Heart left ventricle (tissue), 16 donors: ENCODE results near the gene PTBP1. TPM values are rescaled to one million over a fixed set of nuclear protein-coding genes. Genes with fewer than 3 reads are reported as not detected.

Experiments
- ATAC-seq, 4 donors: fragments of 200-7000 bp; cut with Tn5 transposase; one replicate each; pipeline ENCODE4 v1.9.1; 2020 to 2022; ENCODE audit warnings: moderate library complexity in 4 of 4, mild to moderate bottlenecking in 3 of 4, moderate number of reproducible peaks in 1 of 4
- DNase-seq, 5 donors: peaks; one replicate each; pipeline ENCODE4 v3.0.0-alpha.2; 2020
- H3K27ac ChIP-seq, 12 donors: fragments of 200-600 bp; sonication (generic) in 4 of 12; one replicate each; pipeline versions ENCODE4 v1.5.0 to v1.8.0; 2016 to 2022; ENCODE audit warnings: mild to moderate bottlenecking in 2 of 12
- H3K27me3 ChIP-seq, 9 donors: fragments of 200-600 bp; sonication (generic) in 2 of 9; one replicate each; pipeline versions ENCODE4 v1.5.1 to v1.8.0; 2016 to 2022; ENCODE audit warnings: mild to moderate bottlenecking in 3 of 9
- H3K36me3 ChIP-seq, 9 donors: fragments of 200-600 bp; sonication (generic) in 2 of 9; one replicate each; pipeline versions ENCODE4 v1.5.0 to v1.8.0; 2018 to 2022; ENCODE audit warnings: mild to moderate bottlenecking in 2 of 9
- H3K4me1 ChIP-seq, 12 donors: fragments of 200-600 bp; sonication (generic) in 4 of 12; one replicate each; pipeline versions ENCODE4 v1.5.0 to v1.8.0; 2016 to 2022; ENCODE audit warnings: mild to moderate bottlenecking in 3 of 12
- H3K4me3 ChIP-seq, 12 donors: fragments of 200-600 bp; sonication (generic) in 4 of 12; one replicate each; pipeline versions ENCODE4 v1.5.0 to v1.8.0; 2017 to 2022; ENCODE audit warnings: mild to moderate bottlenecking in 9 of 12, moderate library complexity in 4 of 12
- H3K9me3 ChIP-seq, 12 donors: fragments of 200-600 bp; sonication (generic) in 4 of 12; one replicate each; pipeline versions ENCODE4 v1.5.0 to v1.8.0; 2016 to 2022; ENCODE audit warnings: mild to moderate bottlenecking in 1 of 12
- POLR2A ChIP-seq, 2 donors: fragments of 450-650 bp; IDR thresholded peaks; one replicate each; pipeline ENCODE4 v1.6.1; 2017; ENCODE audit warnings: antibody characterized with exemption in 2 of 2, mild to moderate bottlenecking in 2 of 2, moderate library complexity in 2 of 2
- WGBS, 4 donors: extraction: QIAGEN DNeasy Blood & Tissue Kit in 2 of 4; methylation state at CpG; one replicate each; pipeline versions ENCODE4 v1.1.5 to v1.1.7; 2013 to 2018; 5-methylcytosine and 5-hydroxymethylcytosine counted together
- intact Hi-C, 10 donors: fragments of 100-400 bp; cut with DNase I; formaldehyde crosslinking; loops; one replicate each; pipeline versions ENCODE4 v1.11.1 to v1.14.2; 2022
- polyA plus RNA-seq, 2 donors: library from polyadenylated mRNA; stranded (reverse); fragments of 200-250 nt; gene quantifications; one replicate each; pipeline ENCODE4 v1.2.3, GENCODE V29; 2013
- total RNA-seq, 9 donors: library from RNA; depleted of rRNA in 2 of 9; stranded (reverse); fragments of >200 nt in 2 of 9; fragmentation: NEBNext Ultra II Directional in 3 of 9; extraction: Animal tissue kit (Norgen Biotek cat#: 25700) in 3 of 9; gene quantifications; one replicate each; pipeline versions ENCODE4 v1.1.0 to v1.2.4, GENCODE V29; 2016 to 2023
- TF ChIP-seq, protein P1 (sequence below), 12 donors: fragments of 200-600 bp; sonication (generic) in 4 of 12; IDR thresholded peaks; one replicate each; pipeline versions ENCODE4 v1.5.0 to v1.8.0; 2018 to 2022; ENCODE audit warnings: antibody characterized with exemption in 12 of 12, mild to moderate bottlenecking in 5 of 12
- donor health status: ischemic (EF 13 %, LVEDD 7.1; RV severe dilation, severe dysfunction).
- donor health status: healthy with polysubstance abuse.
- donor health status: DM: no; HTN: yes; CAD: no.
- donor health status: DM: no; HTN: no; CAD: no.
- donor health status: ischemic (EF 25% LVEDD 6.9; RV normal size, moderate dysfunction).
- donor health status: ischemic (EF 25% LVEDD 5.7; RV mildly dilated, moderate dysfunction).
- donor health status: healthy.
- donor health status: DM: yes; HTN: yes; CAD: no.
- donor health status: ischemic (EF 35%, LVEDD 5.7; RV mildly dilated, moderate dysfunction).
- donor health status: nonischemic (EF 11% LVEDD 7.7; RV severe dilation, severe dysfunction).
- donor health status: DM: yes; HTN: yes; CAD: no.
- donor health status: PGD.
- donor health status: ischemic (EF 29% LVEDD 5.4; RV normal size, mild dysfunction).
- donor health status: nonischemic (EF 23%, LVEDD 6.1; RV moderate dilation, normal function).

The PTBP1 gene
- total and polyA plus RNA-seq, 11 donors: 39.2 to 144 (median 55.1) TPM

- no peak overlapping the region for H3K27ac ChIP-seq
- no peaks in the 10 kb centered on the region for H3K27me3 ChIP-seq
- H3K36me3 ChIP-seq: no peaks in the 10 kb centered on the region
- no peak for DNase-seq
- intact Hi-C loops: loop anchor here in 9 of 10 donors (5.0 to 10.0 kb wide), 6 partner anchors 83 to 215 kb away; partner anchors contain the start of genes WDR18 (in 6 of the 9), CFD (in 5 of the 9) and ELANE (in 3 of the 9)
- H3K4me3 ChIP-seq: no peak overlapping the region
- ATAC-seq: no peak
- 84 to 87% (median 86%) methylated on average over 5 of the region's 5 CpGs for WGBS, 4 donors
- no peaks in the 10 kb centered on the region for H3K9me3 ChIP-seq
- no peak for TF ChIP-seq POLR2A (IDR thresholded peaks at IDR 0.05)
- TF ChIP-seq, protein P1, sequence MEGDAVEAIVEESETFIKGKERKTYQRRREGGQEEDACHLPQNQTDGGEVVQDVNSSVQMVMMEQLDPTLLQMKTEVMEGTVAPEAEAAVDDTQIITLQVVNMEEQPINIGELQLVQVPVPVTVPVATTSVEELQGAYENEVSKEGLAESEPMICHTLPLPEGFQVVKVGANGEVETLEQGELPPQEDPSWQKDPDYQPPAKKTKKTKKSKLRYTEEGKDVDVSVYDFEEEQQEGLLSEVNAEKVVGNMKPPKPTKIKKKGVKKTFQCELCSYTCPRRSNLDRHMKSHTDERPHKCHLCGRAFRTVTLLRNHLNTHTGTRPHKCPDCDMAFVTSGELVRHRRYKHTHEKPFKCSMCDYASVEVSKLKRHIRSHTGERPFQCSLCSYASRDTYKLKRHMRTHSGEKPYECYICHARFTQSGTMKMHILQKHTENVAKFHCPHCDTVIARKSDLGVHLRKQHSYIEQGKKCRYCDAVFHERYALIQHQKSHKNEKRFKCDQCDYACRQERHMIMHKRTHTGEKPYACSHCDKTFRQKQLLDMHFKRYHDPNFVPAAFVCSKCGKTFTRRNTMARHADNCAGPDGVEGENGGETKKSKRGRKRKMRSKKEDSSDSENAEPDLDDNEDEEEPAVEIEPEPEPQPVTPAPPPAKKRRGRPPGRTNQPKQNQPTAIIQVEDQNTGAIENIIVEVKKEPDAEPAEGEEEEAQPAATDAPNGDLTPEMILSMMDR (IDR thresholded peaks at IDR 0.05): no peak
- peaks cover 0 to 11% (median 0%) of the 10 kb centered on the region in 12 donors for H3K4me1 ChIP-seq
These were observed 25.2 kb upstream of the PTBP1 start for GRCh38 chr19:772063-772462.

DNA sequence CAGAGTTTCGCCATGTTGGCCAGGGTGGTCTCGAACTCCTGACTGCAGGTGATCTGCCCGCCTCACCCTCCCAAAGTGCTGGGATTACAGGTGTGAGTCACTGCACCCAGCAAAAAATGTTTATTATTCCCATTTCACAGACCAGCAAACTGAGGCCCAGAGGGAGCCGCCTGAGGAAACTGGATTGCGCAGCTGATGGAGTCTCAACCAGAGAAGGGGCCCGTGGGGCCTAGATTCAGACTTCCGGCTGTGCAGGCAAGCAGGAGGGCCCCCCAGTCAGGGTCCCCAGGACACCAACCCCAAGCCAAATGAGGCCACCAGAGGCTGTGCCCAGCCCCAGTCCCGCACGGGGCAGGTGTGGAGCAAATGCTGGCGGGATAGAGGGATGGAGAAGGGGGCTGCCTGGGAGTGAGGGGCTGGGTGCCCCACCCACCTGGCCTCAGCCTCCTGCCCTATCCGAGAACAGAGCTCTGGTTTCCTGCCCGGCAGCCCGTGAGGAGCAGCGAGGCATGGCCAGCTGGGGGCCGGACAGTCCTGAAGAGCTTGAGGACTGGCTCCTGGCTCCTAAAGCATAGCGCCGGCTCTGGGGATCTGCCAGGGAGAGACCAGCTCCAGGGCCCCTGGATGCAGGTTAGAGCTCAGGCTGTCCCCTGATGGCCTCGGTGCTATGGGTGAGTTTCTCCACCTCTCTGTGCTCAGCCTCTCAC is 24.4 kb upstream of the PTBP1 start:
- DNase-seq: no peak

DNA sequence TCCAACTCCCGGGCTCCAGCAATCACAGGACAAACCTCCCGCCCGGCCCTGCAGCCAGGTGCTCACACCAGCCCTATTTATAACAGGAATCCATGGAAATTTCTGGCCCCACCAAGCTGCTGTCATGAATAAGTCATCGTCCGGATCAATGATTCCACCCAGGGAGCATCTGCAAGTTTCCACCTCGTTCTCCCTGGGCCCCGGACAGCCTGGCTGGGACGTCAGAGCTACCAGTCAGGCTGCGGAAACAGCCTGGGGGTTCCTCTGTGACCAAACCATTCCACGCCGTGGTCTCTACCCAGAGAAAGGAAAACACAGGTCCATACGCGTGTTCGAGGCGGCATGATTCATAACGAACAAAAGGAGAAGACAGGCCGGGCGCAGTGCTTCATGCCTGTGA is 20.7 kb upstream of the PTBP1 start:
- DNase-seq: no peak
- intact Hi-C loops: loop anchor here in 6 of 10 donors (5.0 to 10.0 kb wide), 4 partner anchors 71 to 208 kb away; partner anchors contain the start of genes CFD (in 3 of the 6), ELANE (in 3 of the 6) and WDR18 (in 1 of the 6)

More for the DNA sequence above, 24.4 kb upstream of the PTBP1 start:
- 63 to 82% (median 75%) methylated on average over 8 to 18 of the region's 18 CpGs for WGBS, 4 donors
- H3K9me3 ChIP-seq: no peaks in the 10 kb centered on the region
- ATAC-seq: peak in 1 of 4 donors; percentile 41
- no peak overlapping the region for H3K27ac ChIP-seq
- no peaks in the 10 kb centered on the region for H3K36me3 ChIP-seq
- peaks cover 0 to 11% (median 0%) of the 10 kb centered on the region in 12 donors for H3K4me1 ChIP-seq
- no peak for TF ChIP-seq POLR2A (IDR thresholded peaks at IDR 0.05)
- TF ChIP-seq, protein P1 (IDR thresholded peaks at IDR 0.05): no peak
- H3K4me3 ChIP-seq: no peak overlapping the region
- no peaks in the 10 kb centered on the region for H3K27me3 ChIP-seq
- intact Hi-C loops: loop anchor here in 9 of 10 donors (5.0 to 10.0 kb wide), 6 partner anchors 82 to 214 kb away; partner anchors contain the start of genes WDR18 (in 6 of the 9), CFD (in 5 of the 9) and ELANE (in 3 of the 9)

More for the DNA sequence above, 20.7 kb upstream of the PTBP1 start:
- TF ChIP-seq, protein P1 (IDR thresholded peaks at IDR 0.05): no peak
- Histone ChIP-seq H3K4me3 (no peak overlapping the region), H3K27me3 (peaks cover 0 to 1% (median 0%) of the 10 kb centered on the region in 9 donors), H3K9me3 (no peaks in the 10 kb centered on the region), H3K4me1 (peaks cover 0 to 10% (median 4%) of the 10 kb centered on the region in 12 donors), H3K27ac (no peak overlapping the region), H3K36me3 (no peaks in the 10 kb centered on the region)
- ATAC-seq: no peak
- WGBS, 4 donors: 90 to 92% (median 91%) methylated on average over 15 to 18 of the region's 18 CpGs
